NCI-H446 treated with DMSO at 0.1 percent for 48 hours (cell line): Measurements from ENCODE around the gene DSCAM.
"Not testable (repeated sequence)": the region's sequence is repeated elsewhere in the genome, so short reads cannot be mapped to it uniquely, and the experiment has no call there.

Source experiments
- DNase-seq: peaks from one replicate; lab custom pipeline; 2025; lab: John Stamatoyannopoulos, UW

The DSCAM gene

GRCh38 chr21:40300300-40300699, 546.7 kb downstream of the DSCAM start:
- no peak for DNase-seq

DNA sequence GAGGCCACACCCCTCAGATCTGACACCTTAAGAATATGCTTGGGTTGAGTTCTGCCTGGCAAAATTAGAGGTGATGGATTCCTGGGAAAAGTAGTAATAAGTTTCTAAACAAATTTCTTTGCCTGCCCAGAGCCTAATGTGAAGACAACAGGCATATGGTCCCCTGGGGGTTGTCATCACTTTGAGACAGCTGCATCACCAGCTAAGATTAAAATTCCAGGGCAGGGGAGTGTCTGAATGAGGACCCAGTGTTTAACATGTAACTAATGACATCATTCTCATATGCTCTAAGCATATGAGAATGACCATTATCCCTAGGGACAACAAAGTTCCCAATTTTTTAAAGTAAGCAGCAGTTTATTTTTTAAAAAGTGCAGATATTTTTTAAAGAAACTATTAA, 547.5 kb downstream of the DSCAM start:
- no peak for DNase-seq

DNA sequence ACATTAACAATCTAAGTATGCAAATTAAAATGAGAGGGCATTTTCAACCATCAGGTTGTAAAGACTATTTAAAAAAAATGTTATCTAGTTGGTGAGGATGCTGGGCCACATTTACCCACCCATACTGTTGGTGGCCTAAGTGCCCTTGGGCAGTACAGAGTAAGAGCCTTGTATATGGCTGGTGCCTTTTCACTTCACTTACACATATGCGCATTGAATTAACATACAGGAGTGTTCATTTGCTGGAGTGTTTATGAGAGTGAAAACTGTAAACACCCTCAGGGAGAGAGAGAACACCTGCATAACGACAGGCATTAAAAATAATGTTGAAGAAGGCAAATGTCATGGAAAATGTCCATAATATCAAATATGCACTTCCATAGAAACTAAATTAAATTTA, 552.6 kb downstream of the DSCAM start:
- DNase-seq: no peak

GRCh38 chr21:40291560-40291959, 555.4 kb downstream of the DSCAM start:
- DNase-seq: no peak

DNA sequence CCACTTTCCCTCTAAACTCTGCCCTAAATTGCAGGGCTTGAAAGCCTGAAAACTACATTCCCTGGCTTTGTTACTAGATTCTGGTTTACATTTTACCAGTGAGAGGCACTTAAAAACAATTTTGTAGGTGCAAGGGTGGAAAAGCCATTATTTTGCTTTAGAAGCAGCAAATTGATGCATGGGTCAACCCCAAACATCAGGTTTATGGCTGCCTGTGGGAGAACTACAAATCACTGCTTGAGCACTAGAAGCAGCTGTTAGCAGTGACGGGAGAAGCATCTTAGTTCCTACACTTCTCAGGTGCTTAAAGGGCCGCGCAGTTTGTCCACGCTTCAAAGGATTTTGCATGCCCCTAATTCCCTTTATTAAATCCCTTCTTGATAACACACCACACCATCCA, 562.5 kb downstream of the DSCAM start:
- DNase-seq: no peak

DNA sequence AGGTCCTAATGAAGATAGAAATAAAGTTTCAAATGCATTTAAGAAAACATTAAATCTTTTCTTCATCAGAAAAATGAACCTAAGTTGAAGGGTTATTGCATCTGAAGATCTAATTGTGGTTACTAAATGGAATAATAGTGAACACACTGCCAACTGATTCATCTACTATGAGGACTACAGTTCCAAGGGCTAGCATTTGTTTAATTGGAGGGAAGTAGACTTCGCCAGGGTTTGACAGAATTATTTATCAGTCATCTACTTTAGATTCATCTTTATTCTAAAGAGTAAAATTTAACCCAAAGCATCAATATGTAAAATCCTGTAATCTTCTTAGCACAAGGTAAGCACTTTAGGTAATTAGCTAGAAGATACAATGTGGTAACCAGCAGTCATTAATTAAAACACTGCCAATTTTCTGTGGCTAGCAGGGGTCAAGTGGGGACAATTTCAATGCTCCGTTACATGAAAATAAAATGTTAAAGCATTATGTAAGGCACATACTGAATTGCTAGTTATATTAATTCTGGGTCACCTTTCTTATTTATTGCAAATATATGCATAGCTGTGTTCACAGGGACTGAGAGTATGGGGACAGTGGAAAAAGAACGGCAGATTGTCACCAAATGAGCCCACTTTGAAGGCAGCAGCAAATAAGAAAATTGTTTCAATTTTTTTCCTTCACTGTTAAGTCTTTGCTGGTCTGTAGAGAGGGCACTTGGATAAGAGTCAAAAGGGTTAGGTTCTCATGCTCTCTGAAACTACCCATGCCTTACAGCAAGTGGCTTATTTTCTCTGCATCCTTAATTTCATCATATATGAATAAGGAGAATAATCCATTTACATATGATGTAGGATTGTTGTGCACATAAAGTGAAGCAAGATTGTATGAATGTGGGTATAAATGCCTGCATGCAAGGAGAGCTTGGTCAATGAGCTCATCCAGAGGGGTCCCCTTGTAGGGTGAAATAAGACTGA, 563.8 kb downstream of the DSCAM start:
- no peak for DNase-seq

DNA sequence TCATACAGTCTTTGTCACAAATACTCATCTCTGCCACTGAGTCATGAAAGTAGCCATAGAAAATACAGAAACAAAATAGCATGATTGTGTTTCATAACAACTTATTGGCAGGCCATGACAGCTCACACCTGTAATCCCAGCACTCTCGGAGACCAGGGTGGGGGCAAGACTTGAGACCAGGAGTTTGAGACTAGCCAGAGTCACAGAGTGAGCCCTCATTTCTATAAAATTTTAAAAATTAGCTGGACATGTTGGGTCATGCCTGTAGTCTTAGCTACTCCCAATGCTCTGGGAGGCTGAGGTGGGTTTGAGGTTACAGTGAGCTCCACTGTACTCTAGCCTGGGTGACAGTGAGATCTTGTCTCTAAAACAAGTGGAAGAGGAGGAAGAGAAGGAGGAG, 568.6 kb downstream of the DSCAM start:
- no peak for DNase-seq

GRCh38 chr21:40276001-40276400, 571.0 kb downstream of the DSCAM start:
- DNase-seq: no peak

- DNase-seq: no peak
Observed at GRCh38 chr21:40272037-40272436, 574.9 kb downstream of the DSCAM start.

DNA sequence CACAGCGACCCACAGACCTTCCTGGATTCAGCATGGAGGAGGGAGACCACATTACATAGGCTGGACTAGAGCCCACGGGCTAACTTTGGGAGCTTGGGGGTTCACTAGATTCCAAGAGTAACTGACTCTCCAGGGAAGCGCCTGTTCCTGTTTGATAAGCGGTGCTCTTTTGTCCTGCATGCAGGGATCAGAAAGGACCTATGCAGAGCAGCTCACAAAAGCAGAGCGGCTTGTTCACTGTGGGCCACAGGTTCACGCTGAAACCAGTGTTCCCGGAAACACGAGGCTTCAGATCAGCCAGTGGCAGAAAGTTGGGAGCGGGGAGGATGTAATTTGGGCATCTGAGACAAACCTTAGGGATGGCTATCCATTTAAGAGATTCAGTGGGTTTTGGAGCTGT, 575.8 kb downstream of the DSCAM start:
- no peak for DNase-seq

- DNase-seq: no peak
Observed at GRCh38 chr21:40270047-40270446, 576.9 kb downstream of the DSCAM start.

- no peak for DNase-seq
Observed at GRCh38 chr21:40269239-40269638, 577.7 kb downstream of the DSCAM start.

GRCh38 chr21:40258456-40258855, 588.5 kb downstream of the DSCAM start:
- not testable (repeated sequence) for DNase-seq

GRCh38 chr21:40257342-40257741, 589.6 kb downstream of the DSCAM start:
- DNase-seq: no peak

DNA sequence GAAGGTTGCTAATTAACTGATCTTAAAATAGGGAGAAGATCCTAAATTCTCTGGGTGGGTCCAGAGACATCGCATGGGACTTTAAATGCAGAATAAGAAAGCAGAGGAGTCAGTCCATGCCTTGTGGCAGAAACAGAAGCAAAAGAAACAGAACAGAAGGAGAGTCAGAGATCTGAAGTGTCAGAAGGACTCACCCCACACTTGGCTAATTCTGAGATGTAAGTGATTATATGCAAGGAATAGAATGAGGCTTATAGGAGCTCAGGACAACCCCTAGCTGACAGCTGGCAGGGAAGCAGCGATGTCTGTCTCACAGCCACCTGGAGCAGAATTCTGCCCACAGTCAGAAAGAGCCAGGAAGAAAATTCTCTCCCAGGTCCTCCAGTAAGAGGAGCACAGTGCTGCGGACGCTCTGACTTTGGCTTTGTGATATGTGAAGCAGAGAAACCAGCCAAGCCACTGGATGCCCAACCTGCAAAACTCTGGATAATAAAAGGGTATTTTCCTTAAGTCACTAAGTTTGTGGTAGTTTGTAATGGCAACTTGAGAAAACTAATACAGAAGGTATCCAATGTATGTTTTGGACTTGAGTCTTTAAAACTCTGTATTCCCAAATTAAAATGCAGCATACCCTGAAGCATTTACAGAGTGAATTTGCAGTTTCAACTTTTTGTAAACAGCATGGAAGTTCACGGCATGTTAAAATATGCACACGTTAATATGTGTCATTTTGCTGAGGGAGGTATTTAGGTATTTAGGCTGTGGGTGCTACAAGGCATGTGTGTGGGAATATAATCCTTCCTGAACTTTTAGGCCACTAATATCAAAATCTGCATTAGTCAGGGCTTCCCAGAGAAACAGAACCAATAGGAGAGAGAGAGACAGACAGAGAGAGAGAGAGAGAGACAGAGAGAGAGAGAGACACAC, 591.2 kb downstream of the DSCAM start:
- no peak for DNase-seq

DNA sequence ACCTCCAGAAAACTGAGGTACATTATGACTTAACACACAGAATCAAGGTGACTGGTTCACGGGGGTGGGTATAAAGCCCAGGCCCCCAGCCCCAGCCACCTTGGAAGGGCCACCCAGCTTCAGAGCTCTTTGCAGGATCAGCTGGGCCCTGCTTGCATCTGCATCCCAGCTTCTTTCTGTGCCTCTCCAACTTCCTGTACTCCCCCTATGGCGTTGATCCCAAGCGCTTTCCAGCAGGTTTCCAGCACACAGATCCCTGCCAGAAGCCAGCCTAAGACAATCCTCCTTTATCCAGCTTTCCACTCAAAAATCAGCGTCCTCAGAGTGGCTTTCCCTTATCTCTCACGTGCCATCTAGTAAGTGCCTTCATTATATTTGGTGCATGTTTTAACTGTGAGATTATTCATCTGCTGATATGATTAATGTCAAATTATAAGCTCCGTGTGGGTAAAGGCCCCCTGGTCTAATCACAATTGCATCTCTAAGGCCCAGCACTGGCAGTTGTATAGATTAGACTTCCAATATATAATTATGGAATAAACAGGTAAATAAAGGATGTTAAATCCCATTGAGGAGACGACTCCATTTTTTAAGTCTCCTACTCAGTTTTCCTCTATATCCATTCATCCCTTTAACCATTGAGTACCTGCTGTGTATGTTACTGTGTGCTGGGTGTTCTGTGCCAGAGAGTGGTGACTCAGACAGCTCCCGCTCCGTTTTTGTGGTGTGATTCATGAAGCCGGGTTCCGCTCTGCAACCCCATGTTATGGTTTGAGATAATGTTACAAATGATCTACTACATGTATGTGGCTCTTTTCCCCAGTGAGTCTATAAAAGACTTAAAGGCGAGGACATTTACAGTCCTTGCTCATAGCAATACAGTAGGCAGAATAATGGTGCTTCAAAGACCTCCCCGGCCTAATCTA, 592.2 kb downstream of the DSCAM start:
- no peak for DNase-seq

- DNase-seq: no peak
Observed at GRCh38 chr21:40253112-40253511, 593.8 kb downstream of the DSCAM start.

DNA sequence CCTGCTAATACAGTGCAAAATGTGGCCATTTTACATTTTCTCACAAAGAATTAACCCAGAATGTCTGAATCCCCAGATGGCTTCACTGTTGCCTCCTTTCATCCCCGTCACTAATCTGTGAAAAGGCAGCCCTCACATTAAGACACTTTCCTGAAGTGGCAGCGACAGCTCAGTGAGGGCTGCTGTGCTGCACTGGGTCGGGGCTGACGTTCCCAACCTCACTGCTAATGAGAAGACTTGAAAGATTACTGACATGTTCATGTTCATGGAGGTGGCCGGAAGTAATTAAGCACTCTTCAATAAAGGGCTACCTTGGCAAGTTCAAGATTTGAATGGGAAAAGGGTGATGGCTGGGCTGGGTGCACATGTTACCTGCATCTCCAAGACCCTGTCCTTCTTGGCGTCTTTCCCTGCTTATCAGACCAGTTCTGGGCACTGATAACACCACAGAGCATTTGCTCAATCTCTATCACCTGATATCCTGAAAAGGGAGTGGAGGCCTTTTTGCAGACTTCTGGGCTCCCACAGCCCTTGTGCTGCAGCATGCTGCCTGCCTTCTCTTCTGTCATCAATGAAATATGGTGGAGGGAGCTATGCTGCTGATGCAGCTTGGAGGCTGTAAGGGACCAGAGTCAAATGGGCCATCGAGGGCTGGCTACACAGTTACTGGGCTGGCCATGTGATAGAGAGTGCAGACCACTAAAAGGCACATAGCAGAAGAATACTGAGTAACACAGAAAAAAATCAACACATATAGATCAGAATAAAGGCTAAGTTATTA, 596.3 kb downstream of the DSCAM start:
- no peak for DNase-seq

DNA sequence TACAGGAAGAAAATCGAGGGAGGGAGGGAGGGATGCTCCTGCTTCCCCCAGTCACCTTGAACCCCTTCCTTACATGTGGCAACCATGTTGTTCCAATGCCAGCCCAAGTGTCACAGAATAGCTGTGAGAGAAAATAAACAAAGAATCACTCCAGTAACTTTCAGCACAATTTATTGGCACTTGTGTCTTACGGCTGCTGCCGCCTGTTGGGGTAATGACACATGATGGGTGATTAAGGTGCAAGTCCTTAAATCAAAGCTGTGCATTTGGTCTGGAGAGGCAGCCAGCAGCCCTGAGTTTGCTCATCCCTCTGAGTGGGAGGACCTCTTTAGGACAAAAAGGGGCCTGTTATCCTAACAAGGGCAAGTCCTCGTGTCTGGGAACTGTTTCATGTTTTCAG, 602.0 kb downstream of the DSCAM start:
- DNase-seq: no peak

GRCh38 chr21:40243685-40244084, 603.3 kb downstream of the DSCAM start:
- DNase-seq: no peak
